ENCODE measurements around the gene KCNK5. TPM values are rescaled to one million over a fixed set of nuclear protein-coding genes. Genes with fewer than 3 reads are reported as not detected.

Gene KCNK5
- total and polyA plus RNA-seq, 11 donors: 0.08 to 2.1 (median 0.27) TPM

DNA sequence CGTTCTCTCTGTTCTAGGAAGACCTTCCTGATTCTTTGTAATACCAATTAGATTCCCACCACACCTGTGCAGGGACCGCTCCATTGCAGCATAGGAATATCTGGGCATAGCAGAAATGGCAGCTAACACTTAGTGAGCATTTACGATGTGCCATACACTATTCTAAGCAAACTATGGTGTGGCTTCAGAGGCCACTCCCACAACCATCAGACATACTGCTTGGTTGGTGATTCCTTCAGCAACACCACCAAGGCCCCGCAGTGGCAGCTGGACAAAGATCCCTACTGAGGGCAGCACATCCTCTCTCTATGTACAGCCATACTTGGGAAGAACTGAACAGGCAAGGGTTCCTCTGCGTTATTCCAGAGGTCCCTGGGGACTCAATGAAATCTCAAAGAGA lies 6.2 kb downstream of the KCNK5 start:
- no peaks in the 10 kb centered on the region for H3K9me3 ChIP-seq
- no peak for ATAC-seq

DNA sequence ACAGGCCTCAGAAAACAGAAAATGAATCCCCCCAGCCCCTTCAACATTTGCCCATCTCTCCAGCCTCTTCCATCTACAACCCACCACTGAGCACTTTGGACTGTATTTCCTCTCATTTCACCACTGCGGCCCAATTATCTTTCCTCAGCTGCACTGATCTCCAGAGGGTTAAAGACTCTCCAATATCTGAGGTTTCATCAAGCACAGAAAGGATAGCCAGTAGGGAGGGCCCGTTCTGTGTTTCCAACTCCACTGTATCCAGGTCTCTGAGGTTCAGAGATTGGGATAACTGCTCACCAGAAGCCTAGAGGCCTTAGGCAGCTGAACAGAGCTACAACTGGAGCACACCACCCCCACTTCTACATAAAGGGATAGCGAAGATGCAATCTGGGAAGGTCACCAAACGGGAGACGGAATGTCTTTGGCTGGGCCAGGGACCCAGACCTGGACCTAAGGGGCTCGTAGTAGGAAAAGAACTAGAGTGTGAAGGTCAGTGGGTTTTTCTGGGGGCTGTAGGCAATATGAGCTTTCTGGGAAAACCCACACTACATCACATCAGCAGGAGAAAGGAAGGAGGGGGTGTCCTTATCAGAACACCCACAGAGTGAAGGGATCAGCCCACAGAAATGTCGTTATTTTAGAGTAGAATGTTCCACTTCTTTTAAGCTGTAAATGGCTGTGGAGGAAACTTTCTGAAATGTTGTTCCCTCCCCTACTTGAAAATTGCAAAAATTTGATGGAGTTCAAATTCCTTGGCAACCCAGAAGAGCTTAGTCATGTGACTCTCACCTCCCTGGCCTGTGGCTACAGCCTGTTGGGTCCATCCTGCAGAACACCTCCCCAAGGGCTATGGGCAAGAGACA lies 7.3 kb downstream of the KCNK5 start:
- 67 to 73% (median 70%) methylated on average over 7 of the region's 7 CpGs for WGBS, 4 donors
- Histone ChIP-seq H3K27ac (no peak overlapping the region), H3K36me3 (no peaks in the 10 kb centered on the region), H3K4me1 (peaks cover 0 to 9% (median 0%) of the 10 kb centered on the region in 12 donors), H3K4me3 (no peak overlapping the region), H3K9me3 (no peaks in the 10 kb centered on the region), H3K27me3 (peaks cover 0 to 26% (median 2%) of the 10 kb centered on the region in 9 donors)
- ATAC-seq (no peak), DNase-seq (peak in 1 of 5 donors; percentile 7)
- no peak for TF ChIP-seq POLR2A (IDR thresholded peaks at IDR 0.05)
- TF ChIP-seq, protein P1, sequence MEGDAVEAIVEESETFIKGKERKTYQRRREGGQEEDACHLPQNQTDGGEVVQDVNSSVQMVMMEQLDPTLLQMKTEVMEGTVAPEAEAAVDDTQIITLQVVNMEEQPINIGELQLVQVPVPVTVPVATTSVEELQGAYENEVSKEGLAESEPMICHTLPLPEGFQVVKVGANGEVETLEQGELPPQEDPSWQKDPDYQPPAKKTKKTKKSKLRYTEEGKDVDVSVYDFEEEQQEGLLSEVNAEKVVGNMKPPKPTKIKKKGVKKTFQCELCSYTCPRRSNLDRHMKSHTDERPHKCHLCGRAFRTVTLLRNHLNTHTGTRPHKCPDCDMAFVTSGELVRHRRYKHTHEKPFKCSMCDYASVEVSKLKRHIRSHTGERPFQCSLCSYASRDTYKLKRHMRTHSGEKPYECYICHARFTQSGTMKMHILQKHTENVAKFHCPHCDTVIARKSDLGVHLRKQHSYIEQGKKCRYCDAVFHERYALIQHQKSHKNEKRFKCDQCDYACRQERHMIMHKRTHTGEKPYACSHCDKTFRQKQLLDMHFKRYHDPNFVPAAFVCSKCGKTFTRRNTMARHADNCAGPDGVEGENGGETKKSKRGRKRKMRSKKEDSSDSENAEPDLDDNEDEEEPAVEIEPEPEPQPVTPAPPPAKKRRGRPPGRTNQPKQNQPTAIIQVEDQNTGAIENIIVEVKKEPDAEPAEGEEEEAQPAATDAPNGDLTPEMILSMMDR (IDR thresholded peaks at IDR 0.05): no peak
- intact Hi-C loops (cut with DNase I): no loop called here

More for the DNA sequence above, 6.2 kb downstream of the KCNK5 start:
- Histone ChIP-seq H3K4me3 (no peak overlapping the region), H3K27ac (no peak overlapping the region), H3K36me3 (no peaks in the 10 kb centered on the region), H3K4me1 (peaks cover 0 to 11% (median 0%) of the 10 kb centered on the region in 12 donors), H3K27me3 (peaks cover 4 to 36% (median 10%) of the 10 kb centered on the region in 9 donors)
- WGBS, 4 donors: 76 to 93% (median 88%) methylated on average over 5 of the region's 5 CpGs
- TF ChIP-seq POLR2A (IDR thresholded peaks at IDR 0.05): no peak
- TF ChIP-seq, protein P1 (IDR thresholded peaks at IDR 0.05): no peak
- DNase-seq: peak in 1 of 5 donors; percentile 7
- intact Hi-C loops (cut with DNase I): no loop called here

DNA sequence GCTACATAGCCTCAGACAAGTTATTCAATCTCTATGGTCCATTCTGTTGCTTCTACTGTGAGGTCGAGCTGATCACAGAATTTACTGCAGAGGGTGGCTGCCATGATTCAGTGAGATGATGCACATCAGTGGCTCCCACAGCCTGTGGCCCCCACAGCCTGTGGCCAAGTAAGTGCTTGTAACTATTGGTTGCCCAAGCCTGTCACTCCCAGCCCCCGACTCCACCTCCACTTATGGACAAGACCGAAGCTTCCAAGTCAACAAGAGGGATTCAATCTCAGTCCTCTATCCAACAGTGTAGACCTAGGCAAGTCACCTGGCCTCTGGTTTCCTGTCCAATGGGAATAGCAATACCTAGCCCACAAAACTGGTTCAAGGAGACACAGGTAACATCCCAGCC lies 8.2 kb downstream of the KCNK5 start:
- TF ChIP-seq, protein P1 (IDR thresholded peaks at IDR 0.05): no peak
- no peak for TF ChIP-seq POLR2A (IDR thresholded peaks at IDR 0.05)
- intact Hi-C loops (cut with DNase I): no loop called here
- Histone ChIP-seq H3K4me1 (peaks cover 0 to 9% (median 0%) of the 10 kb centered on the region in 12 donors), H3K36me3 (no peaks in the 10 kb centered on the region), H3K27me3 (peaks cover 0 to 17% (median 0%) of the 10 kb centered on the region in 9 donors), H3K4me3 (no peak overlapping the region), H3K9me3 (no peaks in the 10 kb centered on the region), H3K27ac (no peak overlapping the region)
- WGBS, 4 donors: 80 to 93% (median 89%) methylated on average over 3 of the region's 3 CpGs
- peak in 1 of 5 donors; percentile 9 for DNase-seq
- no peak for ATAC-seq

DNA sequence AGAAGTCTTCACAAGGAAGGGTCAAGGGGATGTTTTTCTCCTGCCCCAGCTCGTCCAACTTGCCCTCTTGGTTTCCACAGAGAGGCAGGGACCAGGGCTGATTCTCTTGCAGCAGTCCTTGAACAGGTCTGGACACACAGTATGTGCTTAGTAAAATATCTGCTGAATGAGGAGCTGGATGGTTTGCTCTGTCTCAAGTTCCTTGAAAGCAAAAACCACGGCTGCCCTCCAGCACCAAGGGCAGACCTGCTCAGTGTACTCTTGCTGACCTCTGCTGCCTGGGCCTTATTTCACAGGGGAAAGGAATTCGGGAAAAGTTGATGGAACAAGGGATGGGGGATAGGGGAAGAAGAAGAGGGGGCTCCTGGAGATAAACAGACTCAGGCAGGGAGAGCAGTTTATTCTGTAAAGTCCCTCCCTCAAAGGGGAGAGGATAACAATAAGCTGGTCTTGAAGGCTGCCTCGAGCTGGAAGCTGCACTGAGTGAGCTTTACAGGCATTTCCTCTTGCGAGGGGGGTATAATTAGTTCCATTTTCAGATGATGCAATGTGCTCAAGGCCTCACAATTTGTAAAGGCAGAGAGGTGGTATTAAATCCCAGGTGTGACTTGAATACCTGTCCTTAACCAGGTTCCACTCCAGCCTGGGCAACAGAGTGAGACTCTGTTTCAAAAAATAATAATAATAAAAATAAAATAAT lies 10.3 kb downstream of the KCNK5 start:
- DNase-seq: peak in 1 of 5 donors; percentile 21
- intact Hi-C loops (cut with DNase I): no loop called here
- 54 to 65% (median 54%) methylated on average over 5 of the region's 5 CpGs for WGBS, 4 donors

More for the DNA sequence above, 10.3 kb downstream of the KCNK5 start:
- Histone ChIP-seq H3K4me1 (no peaks in the 10 kb centered on the region), H3K4me3 (no peak overlapping the region), H3K27ac (no peak overlapping the region), H3K9me3 (no peaks in the 10 kb centered on the region), H3K36me3 (no peaks in the 10 kb centered on the region), H3K27me3 (peaks cover 0 to 5% (median 0%) of the 10 kb centered on the region in 9 donors)
- TF ChIP-seq, protein P1 (IDR thresholded peaks at IDR 0.05): no peak
- no peak for TF ChIP-seq POLR2A (IDR thresholded peaks at IDR 0.05)
- ATAC-seq: no peak
